Adrenal gland (tissue), 12 donors: ENCODE measurements around the gene GPR78. TPM values are rescaled to one million over a fixed set of nuclear protein-coding genes. Genes with fewer than 3 reads are reported as not detected.

ENCODE experiments used
- DNase-seq, 7 donors: peaks; one replicate each; pipeline ENCODE4 v3.0.0-alpha.2; 2019 to 2020
- H3K27ac ChIP-seq, 5 donors: fragments of 200-600 bp; sonication (generic) in 4 of 5; 1 replicate in 3 of 5; 2 replicates in 2 of 5; pipeline versions ENCODE4 v1.5.1 to v1.8.0; 2016 to 2020; ENCODE audit warnings: mild to moderate bottlenecking in 1 of 5
- H3K27me3 ChIP-seq: fragments of 200-600 bp; 2 replicates; pipeline ENCODE4 v1.8.0; 2021
- H3K36me3 ChIP-seq, 2 donors: fragments of 200-600 bp; replicated peaks in 1 of 2; 1 replicate in 1 of 2; 2 replicates in 1 of 2; pipeline versions ENCODE4 v1.5.1 to v1.8.0; 2018 to 2022
- H3K4me1 ChIP-seq, 2 donors: fragments of 200-600 bp; replicated peaks in 1 of 2; 1 replicate in 1 of 2; 2 replicates in 1 of 2; pipeline versions ENCODE4 v1.5.1 to v1.8.0; 2018 to 2021
- H3K4me3 ChIP-seq, 4 donors: fragments of 200-600 bp; sonication (generic) in 3 of 4; one replicate each; pipeline ENCODE4 v1.5.1; 2016 to 2018
- H3K9me3 ChIP-seq, 3 donors: fragments of 200-600 bp; sonication (generic) in 1 of 3; replicated peaks in 1 of 3; 1 replicate in 2 of 3; 2 replicates in 1 of 3; pipeline versions ENCODE4 v1.5.1 to v1.8.0; 2016 to 2021
- POLR2A ChIP-seq, 2 donors: fragments of 450-650 bp; IDR thresholded peaks; one replicate each; pipeline ENCODE4 v1.6.1; 2017; ENCODE audit warnings: antibody characterized with exemption in 2 of 2, mild to moderate bottlenecking in 2 of 2, moderate library complexity in 1 of 2
- WGBS, 4 donors: extraction: QIAGEN DNeasy Blood & Tissue Kit in 2 of 4; methylation state at CpG; one replicate each; pipeline versions ENCODE4 v1.1.5 to v1.1.7; 2013 to 2017; 5-methylcytosine and 5-hydroxymethylcytosine counted together
- intact Hi-C, 2 donors: fragments of 100-400 bp; cut with DNase I; formaldehyde crosslinking; loops; one replicate each; pipeline versions ENCODE4 v1.14.1 to v1.15.0; 2022 to 2023
- polyA plus RNA-seq, 3 donors: library from polyadenylated mRNA; stranded (reverse); fragments of 200-250 nt in 2 of 3; fragments of 350-450 nt in 1 of 3; fragmentation: Illumina TruSeq in 1 of 3; extraction: RNeasy Lipid Tissue Mini Kit (QIAGEN cat#74804) in 1 of 3; gene quantifications; one replicate each; pipeline ENCODE4 v1.2.3, GENCODE V29; 2013 to 2014
- total RNA-seq, 9 donors: library from RNA; depleted of rRNA in 4 of 9; stranded (reverse); fragments of >200 nt in 4 of 9; fragments of 120-200 nt in 1 of 9; fragmentation: NEBNext Ultra II Directional in 1 of 9; extraction: Animal tissue kit (Norgen Biotek cat#: 25700) in 1 of 9; gene quantifications; one replicate each; pipeline versions ENCODE4 v1.1.0 to v1.2.4, GENCODE V29; 2013 to 2023
- TF ChIP-seq, protein P1 (sequence below), 6 experiments: fragments of 450-650 bp in 4 of 6; fragments of 200-600 bp in 2 of 6; sonication (generic) in 1 of 6; IDR thresholded peaks; 1 replicate in 5 of 6; 2 replicates in 1 of 6; pipeline versions ENCODE4 v1.5.1 to v1.8.0; 2016 to 2021; ENCODE audit warnings: antibody characterized with exemption in 6 of 6, mild to moderate bottlenecking in 2 of 6, moderate library complexity in 1 of 6
- donor health status: healthy with polysubstance abuse.
- donor health status: Bipolar disorder and iron deficiency.
- donor health status: DM: yes; HTN: yes; CAD: no.
- donor health status: DM: no; HTN: no; CAD: no.
- donor health status: DM: no; HTN: no; CAD: no.
- donor health status: DM: yes; HTN: yes; CAD: no.

Gene GPR78
- total and polyA plus RNA-seq, 12 donors = 0.03 to 0.08 (median 0.07) TPM; not detected in 8

DNA sequence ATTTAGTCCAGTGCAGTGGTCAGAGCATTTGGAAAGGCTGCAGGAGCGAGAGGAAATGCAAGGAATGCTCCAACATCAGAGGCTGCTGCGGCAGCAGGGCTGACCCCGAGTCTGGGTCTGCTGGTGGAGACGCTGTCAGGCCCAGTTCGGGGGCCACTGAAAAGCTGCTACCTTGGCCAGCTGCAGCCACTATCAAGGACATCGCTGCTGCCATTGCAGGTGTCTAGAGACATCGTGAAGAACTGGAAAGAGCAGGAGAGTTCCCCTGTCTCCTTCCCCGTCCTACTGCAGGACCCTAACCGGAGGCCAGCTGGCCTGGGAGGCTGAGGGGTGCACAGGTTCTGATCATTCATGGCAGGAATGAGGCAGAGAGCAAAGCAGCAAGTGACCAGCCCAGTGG, 29.5 kb upstream of the GPR78 start:
- Histone ChIP-seq H3K27ac (no peak overlapping the region), H3K4me1 (no peaks in the 10 kb centered on the region), H3K27me3 (no peaks in the 10 kb centered on the region), H3K36me3 (no peaks in the 10 kb centered on the region), H3K9me3 (no peaks in the 10 kb centered on the region), H3K4me3 (no peak overlapping the region)
- intact Hi-C loops = no loop called here
- DNase-seq = peak in 1 of 7 donors; percentile 5
- WGBS, 4 donors = 79 to 82% (median 80%) methylated on average over 4 to 9 of the region's 9 CpGs
- TF ChIP-seq, protein P1, sequence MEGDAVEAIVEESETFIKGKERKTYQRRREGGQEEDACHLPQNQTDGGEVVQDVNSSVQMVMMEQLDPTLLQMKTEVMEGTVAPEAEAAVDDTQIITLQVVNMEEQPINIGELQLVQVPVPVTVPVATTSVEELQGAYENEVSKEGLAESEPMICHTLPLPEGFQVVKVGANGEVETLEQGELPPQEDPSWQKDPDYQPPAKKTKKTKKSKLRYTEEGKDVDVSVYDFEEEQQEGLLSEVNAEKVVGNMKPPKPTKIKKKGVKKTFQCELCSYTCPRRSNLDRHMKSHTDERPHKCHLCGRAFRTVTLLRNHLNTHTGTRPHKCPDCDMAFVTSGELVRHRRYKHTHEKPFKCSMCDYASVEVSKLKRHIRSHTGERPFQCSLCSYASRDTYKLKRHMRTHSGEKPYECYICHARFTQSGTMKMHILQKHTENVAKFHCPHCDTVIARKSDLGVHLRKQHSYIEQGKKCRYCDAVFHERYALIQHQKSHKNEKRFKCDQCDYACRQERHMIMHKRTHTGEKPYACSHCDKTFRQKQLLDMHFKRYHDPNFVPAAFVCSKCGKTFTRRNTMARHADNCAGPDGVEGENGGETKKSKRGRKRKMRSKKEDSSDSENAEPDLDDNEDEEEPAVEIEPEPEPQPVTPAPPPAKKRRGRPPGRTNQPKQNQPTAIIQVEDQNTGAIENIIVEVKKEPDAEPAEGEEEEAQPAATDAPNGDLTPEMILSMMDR (IDR thresholded peaks at IDR 0.05) = no peak
- no peak for TF ChIP-seq POLR2A (IDR thresholded peaks at IDR 0.05)

- no peak for DNase-seq
- Histone ChIP-seq H3K4me3 (no peak overlapping the region), H3K36me3 (no peaks in the 10 kb centered on the region), H3K27ac (no peak overlapping the region), H3K9me3 (no peaks in the 10 kb centered on the region), H3K27me3 (no peaks in the 10 kb centered on the region), H3K4me1 (no peaks in the 10 kb centered on the region)
- TF ChIP-seq POLR2A (IDR thresholded peaks at IDR 0.05) = no peak
- TF ChIP-seq, protein P1 (IDR thresholded peaks at IDR 0.05) = no peak
- intact Hi-C loops = no loop called here
- WGBS, 4 donors = 90 to 93% (median 93%) methylated on average over 4 of the region's 4 CpGs
Measured at GRCh38 chr4:8552024-8552423, 28.2 kb upstream of the GPR78 start.

- Histone ChIP-seq H3K4me1 (no peaks in the 10 kb centered on the region), H3K9me3 (no peaks in the 10 kb centered on the region), H3K4me3 (no peak overlapping the region), H3K27ac (no peak overlapping the region), H3K27me3 (no peaks in the 10 kb centered on the region), H3K36me3 (no peaks in the 10 kb centered on the region)
- DNase-seq = no peak
- WGBS, 4 donors = 69 to 95% (median 76%) methylated on average over 3 to 8 of the region's 8 CpGs
- intact Hi-C loops = no loop called here
- TF ChIP-seq POLR2A (IDR thresholded peaks at IDR 0.05) = no peak
- TF ChIP-seq, protein P1 (IDR thresholded peaks at IDR 0.05) = no peak
Measured at GRCh38 chr4:8552581-8553205, 27.5 kb upstream of the GPR78 start.

DNA sequence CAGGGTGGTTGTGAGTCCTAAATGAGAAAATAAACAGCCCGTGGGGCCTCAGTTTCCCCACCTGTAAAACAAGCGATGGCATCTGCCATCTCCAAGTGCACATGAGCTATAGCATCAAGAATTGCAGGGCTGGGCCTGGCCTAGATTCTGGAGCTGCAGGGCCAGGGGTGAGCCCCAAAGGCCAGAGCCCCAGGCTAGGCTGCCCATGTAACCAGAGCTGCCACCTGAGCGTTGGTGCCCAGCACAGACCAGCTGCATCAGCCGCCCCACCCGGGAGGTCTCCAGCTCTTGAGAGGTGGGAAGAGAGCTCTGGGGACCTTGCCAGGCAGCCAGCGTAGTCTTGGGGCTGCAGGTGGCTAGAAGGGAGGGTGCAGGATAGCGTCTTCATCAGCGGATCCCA, 27.0 kb upstream of the GPR78 start:
- TF ChIP-seq POLR2A (IDR thresholded peaks at IDR 0.05) = no peak
- TF ChIP-seq, protein P1 (IDR thresholded peaks at IDR 0.05) = no peak
- Histone ChIP-seq H3K4me1 (no peaks in the 10 kb centered on the region), H3K27me3 (no peaks in the 10 kb centered on the region), H3K4me3 (no peak overlapping the region), H3K36me3 (no peaks in the 10 kb centered on the region), H3K9me3 (no peaks in the 10 kb centered on the region), H3K27ac (no peak overlapping the region)
- WGBS, 4 donors = 79 to 86% (median 81%) methylated on average over 4 to 8 of the region's 8 CpGs
- intact Hi-C loops = no loop called here
- DNase-seq = no peak
